Mesodermal cell (in vitro differentiated cells): Measurements from ENCODE around the gene ASB16.

Source experiments
- H3K27ac ChIP-seq: 2 replicates; pipeline ENCODE4 v1.7.0; 2013; ENCODE audit warnings: mild to moderate bottlenecking, low read depth, low read length, moderate library complexity; ENCODE audit not compliant: severe bottlenecking
- H3K36me3 ChIP-seq: 2 replicates; pipeline ENCODE4 v1.7.1; 2013; ENCODE audit warnings: mild to moderate bottlenecking, low read length, moderate library complexity; ENCODE audit not compliant: control insufficient read depth, insufficient read depth
- H3K4me1 ChIP-seq: one replicate; pipeline ENCODE4 v1.7.1; 2013; ENCODE audit warnings: mild to moderate bottlenecking, low read length; ENCODE audit not compliant: insufficient read depth, control insufficient read depth, poor library complexity, severe bottlenecking
- H3K4me3 ChIP-seq: 2 replicates; pipeline ENCODE4 v1.7.0; 2013; ENCODE audit warnings: low read length, control low read depth, mild to moderate bottlenecking; ENCODE audit not compliant: insufficient read depth, poor library complexity, severe bottlenecking; ENCODE audit errors: extremely low read depth
- H3K9me3 ChIP-seq: 2 replicates; pipeline ENCODE4 v1.7.1; 2013; ENCODE audit warnings: mild to moderate bottlenecking, low read length, moderate library complexity; ENCODE audit not compliant: control insufficient read depth
- WGBS, 2 experiments: methylation state at CpG; one replicate each; pipeline ENCODE4 v1.1.5; 2013; ENCODE audit warnings: missing lambda C conversion rate in 2 of 2; ENCODE audit not compliant: insufficient coverage in 2 of 2; 5-methylcytosine and 5-hydroxymethylcytosine counted together

The ASB16 gene

GRCh38 chr17:44191369-44191768, 20.9 kb downstream of the ASB16 start:
- Histone ChIP-seq H3K27ac (peak overlapping the region; percentile 23), H3K9me3 (no peaks in the 10 kb centered on the region), H3K36me3 (peaks cover 70% of the 10 kb centered on the region), H3K4me3 (no peak overlapping the region), H3K4me1 (peaks cover 3% of the 10 kb centered on the region)
- whole genome bisulfite sequencing, 2 experiments, result 88 to 93% methylated on average over 5 of the region's 5 CpGs

- peaks cover 76% of the 10 kb centered on the region for H3K36me3 ChIP-seq
- peaks cover 5% of the 10 kb centered on the region for H3K4me1 ChIP-seq
- peak overlapping the region; percentile 45 for H3K27ac ChIP-seq
- no peaks in the 10 kb centered on the region for H3K9me3 ChIP-seq
- H3K4me3 ChIP-seq, result no peak overlapping the region
- no CpG with 5 or more reads among the region's 7 CpGs for WGBS, 2 experiments
These were observed 21.5 kb downstream of the ASB16 start for GRCh38 chr17:44191941-44192496.

- Histone ChIP-seq H3K27ac (peak overlapping the region; percentile 53), H3K4me3 (no peak overlapping the region), H3K9me3 (no peaks in the 10 kb centered on the region), H3K4me1 (peaks cover 12% of the 10 kb centered on the region), H3K36me3 (peaks cover 84% of the 10 kb centered on the region)
- WGBS, 2 experiments, result 100% methylated on average over 2 of the region's 5 CpGs
These were observed 22.2 kb downstream of the ASB16 start for GRCh38 chr17:44192750-44193149.

- Histone ChIP-seq H3K36me3 (peaks cover 84% of the 10 kb centered on the region), H3K4me3 (no peak overlapping the region)
These were observed 23.0 kb downstream of the ASB16 start for GRCh38 chr17:44193326-44194084.

GRCh38 chr17:44197107-44197506, 26.6 kb downstream of the ASB16 start:
- H3K4me3 ChIP-seq, result no peak overlapping the region

More at GRCh38 chr17:44193326-44194084, 23.0 kb downstream of the ASB16 start:
- Histone ChIP-seq H3K9me3 (no peaks in the 10 kb centered on the region), H3K4me1 (peaks cover 15% of the 10 kb centered on the region), H3K27ac (peak overlapping the region; percentile 53)
- WGBS, 2 experiments, result 91 to 98% methylated on average over 6 to 11 of the region's 14 CpGs

GRCh38 chr17:44197980-44198720, 27.6 kb downstream of the ASB16 start:
- Histone ChIP-seq H3K4me3 (peak overlapping the region; percentile 73), H3K9me3 (no peaks in the 10 kb centered on the region), H3K27ac (peak overlapping the region; percentile 92), H3K4me1 (peaks cover 20% of the 10 kb centered on the region), H3K36me3 (peaks cover 45% of the 10 kb centered on the region)
- 87 to 88% methylated on average over 4 to 8 of the region's 11 CpGs for WGBS, 2 experiments

More at GRCh38 chr17:44197107-44197506, 26.6 kb downstream of the ASB16 start:
- Histone ChIP-seq H3K27ac (no peak overlapping the region), H3K9me3 (no peaks in the 10 kb centered on the region), H3K4me1 (peaks cover 20% of the 10 kb centered on the region), H3K36me3 (peaks cover 50% of the 10 kb centered on the region)
- 96 to 98% methylated on average over 14 to 15 of the region's 15 CpGs for WGBS, 2 experiments

GRCh38 chr17:44198721-44199552, 28.4 kb downstream of the ASB16 start:
- 0 to 1% methylated on average over 20 to 32 of the region's 68 CpGs for WGBS, 2 experiments
- Histone ChIP-seq H3K27ac (peak overlapping the region; percentile 92), H3K4me3 (peak overlapping the region; percentile 73), H3K4me1 (peaks cover 20% of the 10 kb centered on the region), H3K36me3 (peaks cover 37% of the 10 kb centered on the region), H3K9me3 (no peaks in the 10 kb centered on the region)

GRCh38 chr17:44199553-44200477, 29.3 kb downstream of the ASB16 start, which contains the start of gene ATXN7L3:
ATXN7L3 (minus strand) TSS chr17:44199884; CDS start chr17:44198070, 1,814 bp downstream.
- WGBS, 2 experiments, result 0% methylated on average over 34 to 39 of the region's 126 CpGs
- H3K36me3 ChIP-seq, result peaks cover 28% of the 10 kb centered on the region
- peak within 1 kb of the TSS; percentile 92 for H3K27ac ChIP-seq
- H3K9me3 ChIP-seq, result no peaks in the 10 kb centered on the region
- H3K4me3 ChIP-seq, result peak within 1 kb of the TSS; percentile 73
- H3K4me1 ChIP-seq, result peaks cover 20% of the 10 kb centered on the region

GRCh38 chr17:44200478-44201155, 30.1 kb downstream of the ASB16 start:
- H3K9me3 ChIP-seq, result no peaks in the 10 kb centered on the region
- H3K36me3 ChIP-seq, result peaks cover 20% of the 10 kb centered on the region
- 10 to 19% methylated on average over 16 to 31 of the region's 36 CpGs for WGBS, 2 experiments
- H3K4me1 ChIP-seq, result peaks cover 17% of the 10 kb centered on the region
- H3K4me3 ChIP-seq, result peak overlapping the region; percentile 73
- peak overlapping the region; percentile 92 for H3K27ac ChIP-seq
